ENCODE data around the gene NUDT2. TPM values are rescaled to one million over a fixed set of nuclear protein-coding genes. Genes with fewer than 3 reads are reported as not detected.

Gene NUDT2
- total RNA-seq, 1 donor = 15.2 TPM

- Histone ChIP-seq H3K79me2 (ENCODE audit: insufficient read depth, low read length) (no peaks in the 10 kb centered on the region), H3K4me3 (ENCODE audit: insufficient read depth, low read length) (no peak overlapping the region), H3K36me3 (ENCODE audit: insufficient read depth, low read length) (no peaks in the 10 kb centered on the region), H3K27ac (ENCODE audit: low read depth, low read length) (no peak overlapping the region), H3K27me3 (ENCODE audit: insufficient read depth, low read length) (no peaks in the 10 kb centered on the region), H4K20me1 (ENCODE audit: insufficient read depth, low read length) (no peaks in the 10 kb centered on the region), H3K4me2 (ENCODE audit: insufficient read depth, low read length) (no peak overlapping the region), H3K9me3 (ENCODE audit: low read depth, low read length) (no peaks in the 10 kb centered on the region), H2AFZ (ENCODE audit: low read length) (peak overlapping the region; percentile 67), H3K4me1 (ENCODE audit: insufficient read depth, low read length) (no peaks in the 10 kb centered on the region)
- no peak for TF ChIP-seq CTCF (IDR thresholded peaks at IDR 0.05; ENCODE audit: extremely low read depth, low read depth, low read length)
- no peak for DNase-seq (ENCODE audit: insufficient read length, low spot score, missing footprints)
Observed at GRCh38 chr9:34311499-34312185, 17.7 kb upstream of the NUDT2 start.

- DNase-seq (ENCODE audit: insufficient read length, low spot score, missing footprints) = no peak
- Histone ChIP-seq H3K4me2 (ENCODE audit: insufficient read depth, low read length) (no peak overlapping the region), H3K27me3 (ENCODE audit: insufficient read depth, low read length) (no peaks in the 10 kb centered on the region), H3K4me3 (ENCODE audit: insufficient read depth, low read length) (no peak overlapping the region), H2AFZ (ENCODE audit: low read length) (peak overlapping the region; percentile 31), H3K27ac (ENCODE audit: low read depth, low read length) (no peak overlapping the region), H3K79me2 (ENCODE audit: insufficient read depth, low read length) (peaks cover 8% of the 10 kb centered on the region), H4K20me1 (ENCODE audit: insufficient read depth, low read length) (no peaks in the 10 kb centered on the region), H3K36me3 (ENCODE audit: insufficient read depth, low read length) (no peaks in the 10 kb centered on the region), H3K9me3 (ENCODE audit: low read depth, low read length) (no peaks in the 10 kb centered on the region), H3K4me1 (ENCODE audit: insufficient read depth, low read length) (no peaks in the 10 kb centered on the region)
- no peak for TF ChIP-seq CTCF (IDR thresholded peaks at IDR 0.05; ENCODE audit: extremely low read depth, low read depth, low read length)
Observed at GRCh38 chr9:34317436-34317835, 11.9 kb upstream of the NUDT2 start.

- H3K4me1 ChIP-seq (ENCODE audit: insufficient read depth, low read length) = peaks cover 1% of the 10 kb centered on the region
- H2AFZ ChIP-seq (ENCODE audit: low read length) = no peak overlapping the region
- H3K9me3 ChIP-seq (ENCODE audit: low read depth, low read length) = no peaks in the 10 kb centered on the region
- H3K79me2 ChIP-seq (ENCODE audit: insufficient read depth, low read length) = peaks cover 9% of the 10 kb centered on the region
- no peak overlapping the region for H3K27ac ChIP-seq (ENCODE audit: low read depth, low read length)
- H4K20me1 ChIP-seq (ENCODE audit: insufficient read depth, low read length) = no peaks in the 10 kb centered on the region
- no peaks in the 10 kb centered on the region for H3K36me3 ChIP-seq (ENCODE audit: insufficient read depth, low read length)
- H3K4me3 ChIP-seq (ENCODE audit: insufficient read depth, low read length) = no peak overlapping the region
- no peak for DNase-seq (ENCODE audit: insufficient read length, low spot score, missing footprints)
- H3K27me3 ChIP-seq (ENCODE audit: insufficient read depth, low read length) = no peaks in the 10 kb centered on the region
- H3K4me2 ChIP-seq (ENCODE audit: insufficient read depth, low read length) = no peak overlapping the region
- no peak for TF ChIP-seq CTCF (IDR thresholded peaks at IDR 0.05; ENCODE audit: extremely low read depth, low read depth, low read length)
Observed at GRCh38 chr9:34318163-34318790, 11.1 kb upstream of the NUDT2 start.

GRCh38 chr9:34321451-34321850 is 7.9 kb upstream of the NUDT2 start:
- H3K4me3 ChIP-seq (ENCODE audit: insufficient read depth, low read length) = no peak overlapping the region
- H3K79me2 ChIP-seq (ENCODE audit: insufficient read depth, low read length) = peaks cover 19% of the 10 kb centered on the region

More at GRCh38 chr9:34321451-34321850, 7.9 kb upstream of the NUDT2 start:
- no peaks in the 10 kb centered on the region for H3K27me3 ChIP-seq (ENCODE audit: insufficient read depth, low read length)
- H3K27ac ChIP-seq (ENCODE audit: low read depth, low read length) = no peak overlapping the region
- H3K4me1 ChIP-seq (ENCODE audit: insufficient read depth, low read length) = peaks cover 13% of the 10 kb centered on the region
- no peaks in the 10 kb centered on the region for H4K20me1 ChIP-seq (ENCODE audit: insufficient read depth, low read length)
- H2AFZ ChIP-seq (ENCODE audit: low read length) = no peak overlapping the region
- H3K36me3 ChIP-seq (ENCODE audit: insufficient read depth, low read length) = no peaks in the 10 kb centered on the region
- no peak for DNase-seq (ENCODE audit: insufficient read length, low spot score, missing footprints)
- H3K4me2 ChIP-seq (ENCODE audit: insufficient read depth, low read length) = no peak overlapping the region
- no peaks in the 10 kb centered on the region for H3K9me3 ChIP-seq (ENCODE audit: low read depth, low read length)
- no peak for TF ChIP-seq CTCF (IDR thresholded peaks at IDR 0.05; ENCODE audit: extremely low read depth, low read depth, low read length)
